Measurements from ENCODE around the gene RPL22L1. TPM values are rescaled to one million over a fixed set of nuclear protein-coding genes. Genes with fewer than 3 reads are reported as not detected.
"Not testable (repeated sequence)": the region's sequence is repeated elsewhere in the genome, so short reads cannot be mapped to it uniquely, and the experiment has no call there.

Gene RPL22L1
- polyA plus RNA-seq, 1 donor from 2014 or later = 86.6 TPM

- no peaks in the 10 kb centered on the region for H3F3A ChIP-seq (ENCODE audit: insufficient read depth, low read length, poor library complexity, severe bottlenecking)
- H2AFZ ChIP-seq (ENCODE audit: low read depth, low read length) = no peak overlapping the region
- H3K9ac ChIP-seq (ENCODE audit: low read length) = no peak overlapping the region
- H3K27me3 ChIP-seq (ENCODE audit: insufficient read depth, low read depth, low read length) = no peaks in the 10 kb centered on the region
- no peaks in the 10 kb centered on the region for H3K9me2 ChIP-seq (ENCODE audit: insufficient read depth, low read length)
- no peaks in the 10 kb centered on the region for H4K20me1 ChIP-seq (ENCODE audit: insufficient read depth)
- no peaks in the 10 kb centered on the region for H3K79me2 ChIP-seq (replicated peaks; ENCODE audit: insufficient read depth, low read length)
- H3K4me3 ChIP-seq (ENCODE audit: low read length) = no peak overlapping the region
- no peak overlapping the region for H3K4me2 ChIP-seq (ENCODE audit: low read length)
- TF ChIP-seq MXI1 (conservative IDR thresholded peaks at IDR 0.05; ENCODE audit: poor library complexity, severe bottlenecking) (no peak), EZH2 (IDR thresholded peaks at IDR 0.05; ENCODE audit: borderline replicate concordance, insufficient read depth, low read length, poor library complexity, severe bottlenecking) (no peak), REST (IDR thresholded peaks at IDR 0.05; ENCODE audit: borderline replicate concordance) (no peak), EP300 (conservative IDR thresholded peaks at IDR 0.05; ENCODE audit: poor library complexity, severe bottlenecking) (no peak), TAF1 (IDR thresholded peaks at IDR 0.05; ENCODE audit: low read depth) (no peak), CTCF (IDR thresholded peaks at IDR 0.05; ENCODE audit: poor library complexity, severe bottlenecking) (no peak), POLR2AphosphoS5 (IDR thresholded peaks at IDR 0.05) (no peak)
- H3K9me3 ChIP-seq (ENCODE audit: low read length) = peaks cover 4% of the 10 kb centered on the region
- H3K36me3 ChIP-seq (ENCODE audit: insufficient read depth, low read length) = no peaks in the 10 kb centered on the region
- H3K27ac ChIP-seq (ENCODE audit: low read length) = no peak overlapping the region
Measured at GRCh38 chr3:170899455-170899854, 29.5 kb upstream of the RPL22L1 start.

- H3K4me2 ChIP-seq (ENCODE audit: low read length) = no peak overlapping the region
- no peak overlapping the region for H3K4me3 ChIP-seq (ENCODE audit: low read length)
- H4K20me1 ChIP-seq (ENCODE audit: insufficient read depth) = no peaks in the 10 kb centered on the region
- H3K79me2 ChIP-seq (replicated peaks; ENCODE audit: insufficient read depth, low read length) = no peaks in the 10 kb centered on the region
- no peaks in the 10 kb centered on the region for H3K9me2 ChIP-seq (ENCODE audit: insufficient read depth, low read length)
- H3K9ac ChIP-seq (ENCODE audit: low read length) = no peak overlapping the region
- H3K36me3 ChIP-seq (ENCODE audit: insufficient read depth, low read length) = no peaks in the 10 kb centered on the region
- H3F3A ChIP-seq (ENCODE audit: insufficient read depth, low read length, poor library complexity, severe bottlenecking) = no peaks in the 10 kb centered on the region
- no peak overlapping the region for H2AFZ ChIP-seq (ENCODE audit: low read depth, low read length)
- no peaks in the 10 kb centered on the region for H3K27me3 ChIP-seq (ENCODE audit: insufficient read depth, low read depth, low read length)
- peaks cover 4% of the 10 kb centered on the region for H3K9me3 ChIP-seq (ENCODE audit: low read length)
- TF ChIP-seq TAF1 (IDR thresholded peaks at IDR 0.05; ENCODE audit: low read depth) (no peak), REST (IDR thresholded peaks at IDR 0.05; ENCODE audit: borderline replicate concordance) (no peak)
- no peak overlapping the region for H3K27ac ChIP-seq (ENCODE audit: low read length)
Measured at GRCh38 chr3:170897978-170898377, 28.0 kb upstream of the RPL22L1 start.

- H3K9me2 ChIP-seq (ENCODE audit: insufficient read depth, low read length) = not testable (repeated sequence)
Measured at GRCh38 chr3:170897199-170897598, 27.2 kb upstream of the RPL22L1 start.

More at GRCh38 chr3:170897199-170897598, 27.2 kb upstream of the RPL22L1 start:
- H2AFZ ChIP-seq (ENCODE audit: low read depth, low read length); H3K4me2 ChIP-seq (ENCODE audit: low read length); H3K79me2 ChIP-seq (replicated peaks; ENCODE audit: insufficient read depth, low read length); H3K9me3 ChIP-seq (ENCODE audit: low read length); H3K36me3 ChIP-seq (ENCODE audit: insufficient read depth, low read length); H3K9ac ChIP-seq (ENCODE audit: low read length); H4K20me1 ChIP-seq (ENCODE audit: insufficient read depth); H3K27ac ChIP-seq (ENCODE audit: low read length); H3F3A ChIP-seq (ENCODE audit: insufficient read depth, low read length, poor library complexity, severe bottlenecking); H3K27me3 ChIP-seq (ENCODE audit: insufficient read depth, low read depth, low read length); H3K4me3 ChIP-seq (ENCODE audit: low read length): not testable (repeated sequence)

Measured in neural cell (in vitro differentiated cells).